Measurements from ENCODE around the gene RHOT2. TPM values are rescaled to one million over a fixed set of nuclear protein-coding genes. Genes with fewer than 3 reads are reported as not detected.

The RHOT2 gene
- total and polyA plus RNA-seq, 10 of the 15 experiments (the other 5 are each of a cell fraction or from before 2014, with no cell fraction given): 3.7 to 174 (median 69.8) TPM

GRCh38 chr16:642189-643049 lies 25.5 kb upstream of the RHOT2 start (continued):
- no peak for TF ChIP-seq SKIL (IDR thresholded peaks at IDR 0.05; ENCODE audit: low read depth, poor library complexity, severe bottlenecking)
- TF ChIP-seq SMARCA5 (IDR thresholded peaks at IDR 0.05): peak; percentile 58; the same call in 1 of the 2 replicates
- 0 out of 2 replicates have a peak, but pooled peaks have one; percentile 6 for TF ChIP-seq TCF3 (IDR thresholded peaks at IDR 0.05; ENCODE audit: borderline replicate concordance, insufficient read depth, low read depth, low read length)
- TF ChIP-seq TARDBP (IDR thresholded peaks at IDR 0.05; ENCODE audit: borderline replicate concordance): no peak
- no peak for TF ChIP-seq ATF7 (IDR thresholded peaks at IDR 0.05; ENCODE audit: low read depth)
- no peak for TF ChIP-seq POU2F2 (IDR thresholded peaks at IDR 0.05; ENCODE audit: borderline replicate concordance, low read depth, low read length)
- TF ChIP-seq RUNX3 (IDR thresholded peaks at IDR 0.05; ENCODE audit: low read length): peak; percentile 40; the same call in 1 of the 2 replicates
- TF ChIP-seq STAT1 (conservative IDR thresholded peaks at IDR 0.05): no peak
- TF ChIP-seq DPF2 (IDR thresholded peaks at IDR 0.05): peak; percentile 51; the same call in 1 of the 2 replicates

GRCh38 chr16:643050-643368 lies 24.9 kb upstream of the RHOT2 start:
- peak overlapping the region; percentile 72 for H3K4me2 ChIP-seq (ENCODE audit: control insufficient read depth, insufficient read depth)
- CTCF ChIA-PET: interaction anchor here (1.0 kb wide), 1 partner anchor 161 kb away, joined by 3 read pairs; no protein-coding TSS in a partner anchor
- H3K27me3 ChIP-seq (replicated peaks in 1 of 2; ENCODE audit: control insufficient read depth in 2 of 2, insufficient read depth in 2 of 2, low read length in 1 of 2): no peaks in the 10 kb centered on the region
- SMC1A ChIA-PET (ENCODE audit: uncharacterized antibody, unreplicated experiment): no interaction called here
- intact Hi-C loops (cut with micrococcal nuclease; ENCODE audit: unreplicated experiment) (no loop called here), in situ Hi-C loops (cut with MboI) (no loop called here)
- RAD21 ChIA-PET (ENCODE audit: unreplicated experiment): no interaction called here
- H3K4me1 ChIP-seq (ENCODE audit: control insufficient read depth, insufficient read depth, low read length): peaks cover 8% of the 10 kb centered on the region
- H2AFZ ChIP-seq (ENCODE audit: control insufficient read depth, low read depth, low read length): no peak overlapping the region
- H3K36me3 ChIP-seq (ENCODE audit: control insufficient read depth in 2 of 2, insufficient read depth in 2 of 2, low read length in 1 of 2): no peaks in the 10 kb centered on the region; a peak in 2 of 4 replicates
- H3K4me3 ChIP-seq: peak overlapping the region; percentile 98
- no peak for TF ChIP-seq RUNX3 (IDR thresholded peaks at IDR 0.05; ENCODE audit: low read length)
- no TSS peak for BruUV-seq (replicated peaks)
- FAIRE-seq (no peak), DNase-seq (ENCODE audit: low read depth, low spot score) (no peak), ATAC-seq (no peak; the same call in 2 of the 3 replicates)
- no peaks in the 10 kb centered on the region for H4K20me1 ChIP-seq (ENCODE audit: control insufficient read depth, insufficient read depth)
- H3K9me3 ChIP-seq (replicated peaks; ENCODE audit: control insufficient read depth, insufficient read depth, low read length): no peaks in the 10 kb centered on the region
- peak overlapping the region; percentile 83 for H3K27ac ChIP-seq (ENCODE audit: control insufficient read depth, insufficient read depth)
- H3K79me2 ChIP-seq (ENCODE audit: control insufficient read depth, insufficient read depth, low read length): peaks cover 35% of the 10 kb centered on the region
- POLR2A ChIA-PET: interaction anchor here (1.3 kb wide), 1 partner anchor 37 kb away, joined by 4 read pairs; the partner anchor contains the start of gene STUB1
- 23% methylated on average over 12 of the region's 13 CpGs for WGBS (ENCODE audit: insufficient coverage, insufficient replicate concordance, low lambda C conversion rate, missing lambda C conversion rate)
- peak overlapping the region; percentile 89 for H3K9ac ChIP-seq (ENCODE audit: control insufficient read depth, insufficient read depth, low read length)

Data from GM12878 (cell line).